H1 (cell line): ENCODE measurements around the gene NIPAL3. TPM values are rescaled to one million over a fixed set of nuclear protein-coding genes. Genes with fewer than 3 reads are reported as not detected.

Experiments used
- KDM5A ChIP-seq: fragments of 200-600 bp; IDR thresholded peaks from 2 replicates; pipeline ENCODE4 v1.7.1; 2012; ENCODE audit warnings: mild to moderate bottlenecking, low read length, inconsistent platforms, mixed read lengths
- MAFK ChIP-seq: IDR thresholded peaks from 2 replicates; pipeline ENCODE4 v1.6.1; 2012; ENCODE audit warnings: low read depth, mild to moderate bottlenecking, improper control_type of control experiment, low read length
- MAX ChIP-seq: IDR thresholded peaks from 2 replicates; pipeline ENCODE4 v1.6.1; 2012; ENCODE audit warnings: inconsistent platforms
- NANOG ChIP-seq: IDR thresholded peaks from 2 replicates; pipeline ENCODE4 v1.6.1; 2011; ENCODE audit warnings: low read length, low read depth, mild to moderate bottlenecking, inconsistent platforms; ENCODE audit not compliant: insufficient read depth, poor library complexity, severe bottlenecking
- TEAD4 ChIP-seq: IDR thresholded peaks from 2 replicates; pipeline ENCODE4 v1.6.1; 2012; ENCODE audit warnings: low read depth, low read length, inconsistent platforms, mixed read lengths
- ZNF274 ChIP-seq: IDR thresholded peaks from 2 replicates; pipeline ENCODE4 v1.7.0; 2012; ENCODE audit warnings: low read length, borderline replicate concordance; ENCODE audit errors: extremely low read depth
- polyA plus RNA-seq, 7 experiments: library from polyadenylated mRNA; depleted of rRNA in 3 of 7; stranded (reverse) in 5 of 7; unstranded in 2 of 7; fragments of >200 nt in 5 of 7; fragments of 200-250 nt in 2 of 7; gene quantifications; 1 replicate in 5 of 7; 2 replicates in 1 of 7; 4 replicates in 1 of 7; pipeline versions ENCODE4 v1.2.1 to v1.2.3, GENCODE V29; 2011 to 2013; ENCODE audit warnings: missing spikeins in 2 of 7, mixed read lengths in 2 of 7
- total RNA-seq: library from RNA; stranded (reverse); fragmentation: NEBNext Ultra II Directional; extraction: Animal tissue kit (Norgen Biotek cat#: 25700); gene quantifications from 2 replicates; pipeline ENCODE4 v1.2.1, GENCODE V29; 2021

NIPAL3 gene
- total and polyA plus RNA-seq, 2 of the 8 experiments (the other 6 are each of a cell fraction or from before 2014, with no cell fraction given): 8.8 to 11.0 TPM

- TF ChIP-seq MAFK (no peak), TEAD4 (no peak), KDM5A (no peak), NANOG (no peak), ZNF274 (no peak), MAX (no peak)
Observed at GRCh38 chr1:24435782-24436365, 20.3 kb downstream of the NIPAL3 start (continued).
